Kidney (tissue), 14 donors: ENCODE data around the gene ADARB2. TPM values are rescaled to one million over a fixed set of nuclear protein-coding genes. Genes with fewer than 3 reads are reported as not detected.

Experiments used
- DNase-seq, 5 donors: peaks; one replicate each; pipeline ENCODE4 v3.0.0-alpha.2; 2013 to 2020
- FAIRE-seq: peaks from 2 replicates; lab custom pipeline; 2012; peaks lifted over from hg19 to GRCh38; lab: Jason Lieb, UNC
- H3K27ac ChIP-seq, 2 donors: one replicate each; pipeline ENCODE4 v1.7.0; 2013; ENCODE audit warnings: low read depth in 2 of 2, low read length in 2 of 2, inconsistent platforms in 1 of 2
- H3K27me3 ChIP-seq: one replicate; pipeline ENCODE4 v1.7.1; 2013; ENCODE audit warnings: low read length, inconsistent platforms; ENCODE audit not compliant: control insufficient read depth, insufficient read depth
- H3K36me3 ChIP-seq, 3 donors: one replicate each; pipeline versions ENCODE4 v1.7.0 to v1.7.1; 2013; ENCODE audit warnings: low read length in 3 of 3, control low read depth in 1 of 3, inconsistent platforms in 1 of 3; ENCODE audit not compliant: insufficient read depth in 3 of 3, control insufficient read depth in 2 of 3
- H3K4me1 ChIP-seq, 3 donors: one replicate each; pipeline versions ENCODE4 v1.7.0 to v1.7.1; 2013; ENCODE audit warnings: low read length in 3 of 3, inconsistent platforms in 1 of 3, low read depth in 1 of 3; ENCODE audit not compliant: control insufficient read depth in 2 of 3, insufficient read depth in 2 of 3
- H3K4me3 ChIP-seq, 3 donors: one replicate each; pipeline versions ENCODE4 v1.7.0 to v1.8.1; 2013; ENCODE audit warnings: low read length in 3 of 3, control low read depth in 1 of 3, inconsistent platforms in 1 of 3
- H3K9ac ChIP-seq, 3 donors: one replicate each; pipeline versions ENCODE4 v1.7.0 to v1.7.1; 2013; ENCODE audit warnings: low read length in 3 of 3, control low read depth in 1 of 3, inconsistent platforms in 1 of 3
- H3K9me3 ChIP-seq, 3 donors: one replicate each; pipeline versions ENCODE4 v1.7.0 to v1.7.1; 2013; ENCODE audit warnings: low read length in 3 of 3, control low read depth in 1 of 3, inconsistent platforms in 1 of 3; ENCODE audit not compliant: control insufficient read depth in 2 of 3, insufficient read depth in 1 of 3
- intact Hi-C: fragments of 100-400 bp; cut with DNase I; formaldehyde crosslinking; loops from one replicate; pipeline ENCODE4 v1.11.1; 2022
- polyA plus RNA-seq: library from polyadenylated mRNA; stranded (reverse); fragments of 350-450 nt; fragmentation: Illumina TruSeq; extraction: RNeasy Lipid Tissue Mini Kit (QIAGEN cat#74804); gene quantifications from one replicate; pipeline ENCODE4 v1.2.3, GENCODE V29; 2014; ENCODE audit warnings: low read depth, low replicate concordance; ENCODE audit not compliant: insufficient read depth
- total RNA-seq: library from RNA; stranded (reverse); fragmentation: NEBNext Ultra II Directional; extraction: Animal tissue kit (Norgen Biotek cat#: 25700); gene quantifications from one replicate; pipeline ENCODE4 v1.2.1, GENCODE V29; 2021
- TF ChIP-seq, protein P1 (sequence below): IDR thresholded peaks from 3 replicates; pipeline ENCODE4 v1.5.1; 2012; ENCODE audit warnings: mild to moderate bottlenecking, moderate library complexity, borderline replicate concordance; ENCODE audit not compliant: insufficient read depth; ENCODE audit errors: extremely low read depth
- donor health status: control.
- donor health status: control.
- donor health status: control.
- donor health status: control.
- donor health status: control.
- donor health status: DM: yes; HTN: yes; CAD: no.
- donor health status: Normal renal cell carcinoma (clear cell type).

The ADARB2 gene
- total and polyA plus RNA-seq, 2 donors from 2014 or later = 1.0 to 1.3 TPM

DNA sequence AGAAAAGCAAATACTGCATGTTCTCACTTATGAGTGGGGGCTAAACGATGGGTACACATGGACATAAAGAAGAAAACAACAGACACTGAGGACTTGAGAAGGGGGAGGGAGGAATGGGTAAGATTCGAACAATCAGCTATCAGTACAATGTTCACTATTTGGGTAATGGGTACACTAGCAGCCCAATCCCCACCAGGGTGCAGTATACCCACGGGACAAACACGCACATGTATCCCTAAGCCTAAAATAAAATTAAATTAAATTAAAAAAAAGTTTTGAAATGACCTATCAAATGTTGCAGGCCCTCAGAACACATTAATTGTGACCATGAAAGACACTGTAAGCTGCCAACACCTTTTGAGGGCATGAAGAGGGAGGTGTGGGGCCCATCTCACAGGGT is 365.1 kb downstream of the ADARB2 start:
- Histone ChIP-seq H3K27ac (no peak overlapping the region), H3K36me3 (no peaks in the 10 kb centered on the region), H3K27me3 (no peaks in the 10 kb centered on the region), H3K4me1 (no peaks in the 10 kb centered on the region), H3K9me3 (no peaks in the 10 kb centered on the region), H3K9ac (no peak overlapping the region), H3K4me3 (no peak overlapping the region)
- FAIRE-seq (no peak), DNase-seq (no peak)
- intact Hi-C loops = no loop called here
- TF ChIP-seq, protein P1, sequence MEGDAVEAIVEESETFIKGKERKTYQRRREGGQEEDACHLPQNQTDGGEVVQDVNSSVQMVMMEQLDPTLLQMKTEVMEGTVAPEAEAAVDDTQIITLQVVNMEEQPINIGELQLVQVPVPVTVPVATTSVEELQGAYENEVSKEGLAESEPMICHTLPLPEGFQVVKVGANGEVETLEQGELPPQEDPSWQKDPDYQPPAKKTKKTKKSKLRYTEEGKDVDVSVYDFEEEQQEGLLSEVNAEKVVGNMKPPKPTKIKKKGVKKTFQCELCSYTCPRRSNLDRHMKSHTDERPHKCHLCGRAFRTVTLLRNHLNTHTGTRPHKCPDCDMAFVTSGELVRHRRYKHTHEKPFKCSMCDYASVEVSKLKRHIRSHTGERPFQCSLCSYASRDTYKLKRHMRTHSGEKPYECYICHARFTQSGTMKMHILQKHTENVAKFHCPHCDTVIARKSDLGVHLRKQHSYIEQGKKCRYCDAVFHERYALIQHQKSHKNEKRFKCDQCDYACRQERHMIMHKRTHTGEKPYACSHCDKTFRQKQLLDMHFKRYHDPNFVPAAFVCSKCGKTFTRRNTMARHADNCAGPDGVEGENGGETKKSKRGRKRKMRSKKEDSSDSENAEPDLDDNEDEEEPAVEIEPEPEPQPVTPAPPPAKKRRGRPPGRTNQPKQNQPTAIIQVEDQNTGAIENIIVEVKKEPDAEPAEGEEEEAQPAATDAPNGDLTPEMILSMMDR = no peak

DNA sequence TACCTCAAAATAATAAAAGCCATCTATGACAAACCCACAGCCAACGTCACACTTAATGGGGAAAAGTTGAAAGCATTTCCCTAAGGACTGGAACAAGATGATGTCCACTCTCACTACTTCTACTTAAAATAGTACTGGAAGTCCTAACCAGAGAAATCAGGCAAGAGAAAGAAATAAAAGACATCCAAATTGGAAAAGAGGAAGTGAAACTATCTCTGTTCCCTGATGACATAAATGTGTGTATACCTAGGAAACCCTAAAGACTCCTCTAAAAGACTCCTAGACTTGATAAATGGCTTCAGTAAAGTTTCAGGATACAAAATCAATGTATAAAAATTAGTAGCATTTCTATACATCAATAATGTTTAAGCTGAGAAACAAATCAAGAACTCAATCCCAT is 367.0 kb downstream of the ADARB2 start:
- Histone ChIP-seq H3K27ac (no peak overlapping the region), H3K4me1 (no peaks in the 10 kb centered on the region), H3K9ac (no peak overlapping the region), H3K27me3 (no peaks in the 10 kb centered on the region), H3K4me3 (no peak overlapping the region), H3K36me3 (no peaks in the 10 kb centered on the region), H3K9me3 (no peaks in the 10 kb centered on the region)
- TF ChIP-seq, protein P1 = no peak
- DNase-seq (no peak), FAIRE-seq (no peak)
- intact Hi-C loops = no loop called here

DNA sequence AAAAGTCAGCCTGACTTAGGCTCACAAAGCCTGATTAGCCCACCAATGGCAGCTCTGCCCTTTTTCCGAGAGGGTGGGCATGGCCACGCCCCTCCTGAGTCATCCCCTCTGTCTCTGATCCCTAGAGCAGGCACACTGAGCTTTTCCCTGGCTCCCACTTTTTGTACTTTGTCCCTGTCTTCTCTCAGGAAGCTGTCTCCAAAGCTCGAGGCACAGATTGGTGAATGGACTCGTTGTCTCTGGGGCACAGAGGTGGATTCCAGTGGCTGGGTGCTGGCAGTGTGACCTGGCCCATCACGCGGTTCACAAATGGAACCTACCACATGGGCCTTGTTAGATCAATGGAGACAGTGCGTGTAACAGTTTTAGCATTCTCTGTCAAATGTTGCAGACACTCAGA is 367.7 kb downstream of the ADARB2 start:
- Histone ChIP-seq H3K27me3 (no peaks in the 10 kb centered on the region), H3K4me1 (no peaks in the 10 kb centered on the region), H3K4me3 (no peak overlapping the region), H3K27ac (no peak overlapping the region), H3K9ac (no peak overlapping the region), H3K36me3 (no peaks in the 10 kb centered on the region), H3K9me3 (no peaks in the 10 kb centered on the region)
- FAIRE-seq (no peak), DNase-seq (peak in 1 of 5 donors; percentile 24)
- intact Hi-C loops = no loop called here
- TF ChIP-seq, protein P1 = no peak

DNA sequence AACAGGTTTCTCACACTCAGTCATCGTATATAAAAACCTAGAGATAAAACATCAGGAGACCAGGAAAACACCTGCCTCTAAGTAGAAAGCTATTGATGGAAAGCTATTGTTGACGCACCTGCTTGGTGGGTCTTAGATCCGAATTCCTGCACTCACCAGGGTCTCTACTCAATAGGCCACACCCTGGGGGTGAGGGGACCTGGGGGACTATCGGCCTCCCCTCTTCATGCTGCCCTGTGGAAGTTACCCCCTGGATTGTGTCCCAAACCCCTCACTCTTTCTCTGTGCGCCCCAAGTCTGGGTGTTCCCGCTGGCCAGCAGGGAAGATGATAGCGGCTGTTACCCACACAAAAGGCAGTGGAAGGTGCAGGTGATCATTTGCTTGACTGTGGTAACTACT is 368.1 kb downstream of the ADARB2 start:
- Histone ChIP-seq H3K4me1 (no peaks in the 10 kb centered on the region), H3K9ac (no peak overlapping the region), H3K27ac (no peak overlapping the region), H3K9me3 (no peaks in the 10 kb centered on the region), H3K4me3 (no peak overlapping the region), H3K36me3 (no peaks in the 10 kb centered on the region), H3K27me3 (no peaks in the 10 kb centered on the region)
- FAIRE-seq = no peak
- intact Hi-C loops = no loop called here
- DNase-seq = peak in 1 of 5 donors; percentile 46
- TF ChIP-seq, protein P1 = no peak
